Stimulated activated CD8-positive, alpha-beta memory T cell treated with anti-CD3 and anti-CD28 coated beads, Interleukin-7, amount 100 ng/mL, for 1 hour (primary cell): ENCODE data around the gene DNAH17.

Source experiments
- DNase-seq, 2 donors: peaks; one replicate each; pipeline ENCODE4 v3.0.0-alpha.2; 2020; ENCODE audit warnings: low read depth in 2 of 2

The DNAH17 gene

GRCh38 chr17:78577296-78577695 is at the start of gene DNAH17:
TSS of gene DNAH17 (minus strand) at chr17:78577396. CDS start at chr17:78575057, 2,339 bp downstream.
- DNase-seq = no peak

- no peak for DNase-seq
These were observed 47.3 kb upstream of the DNAH17 start for GRCh38 chr17:78624324-78625151.

- no peak for DNase-seq
These were observed 46.3 kb upstream of the DNAH17 start for GRCh38 chr17:78623541-78623940.

- no peak for DNase-seq
These were observed 45.5 kb upstream of the DNAH17 start for GRCh38 chr17:78622491-78623265.

GRCh38 chr17:78621720-78622490 is 44.7 kb upstream of the DNAH17 start:
- DNase-seq = no peak

GRCh38 chr17:78620099-78620498 is 42.9 kb upstream of the DNAH17 start:
- DNase-seq = no peak

- DNase-seq = no peak
These were observed 42.1 kb upstream of the DNAH17 start for GRCh38 chr17:78619334-78619733.

GRCh38 chr17:78618264-78619066 is 41.3 kb upstream of the DNAH17 start:
- DNase-seq = no peak

- DNase-seq = no peak
These were observed 40.4 kb upstream of the DNAH17 start for GRCh38 chr17:78617511-78618061.

GRCh38 chr17:78616946-78617345 is 39.8 kb upstream of the DNAH17 start:
- DNase-seq = no peak

- DNase-seq = no peak
These were observed 38.4 kb upstream of the DNAH17 start for GRCh38 chr17:78615631-78616030.

GRCh38 chr17:78613416-78613815 is 36.2 kb upstream of the DNAH17 start:
- no peak for DNase-seq

GRCh38 chr17:78611607-78612006 is 34.4 kb upstream of the DNAH17 start:
- DNase-seq = no peak

GRCh38 chr17:78610951-78611511 is 33.8 kb upstream of the DNAH17 start:
- DNase-seq = no peak

GRCh38 chr17:78609191-78609641 is 32.0 kb upstream of the DNAH17 start:
- DNase-seq = no peak

- no peak for DNase-seq
These were observed 31.6 kb upstream of the DNAH17 start for GRCh38 chr17:78608804-78609186.

GRCh38 chr17:78608122-78608803 is 31.1 kb upstream of the DNAH17 start:
- DNase-seq = no peak

GRCh38 chr17:78607038-78607437 is 29.8 kb upstream of the DNAH17 start:
- DNase-seq = no peak

GRCh38 chr17:78605886-78606285 is 28.7 kb upstream of the DNAH17 start:
- no peak for DNase-seq

GRCh38 chr17:78605429-78605828 is 28.2 kb upstream of the DNAH17 start:
- DNase-seq = no peak
